ENCODE data around the gene PARP16.
"Not testable (repeated sequence)": the region's sequence is repeated elsewhere in the genome, so short reads cannot be mapped to it uniquely, and the experiment has no call there.

The PARP16 gene

GRCh38 chr15:65231306-65231705 is 55.4 kb downstream of the PARP16 start:
- DNase-seq = no peak

GRCh38 chr15:65226901-65227300 is 59.8 kb downstream of the PARP16 start:
- DNase-seq = not testable (repeated sequence)

GRCh38 chr15:65226221-65226620 is 60.5 kb downstream of the PARP16 start:
- DNase-seq = no peak

GRCh38 chr15:65223996-65224395 is 62.7 kb downstream of the PARP16 start:
- DNase-seq = no peak

GRCh38 chr15:65222891-65223290 is 63.8 kb downstream of the PARP16 start:
- DNase-seq = no peak

- no peak for DNase-seq
Observed at GRCh38 chr15:65221697-65222096, 65.0 kb downstream of the PARP16 start.

GRCh38 chr15:65219137-65219536 is 67.5 kb downstream of the PARP16 start:
- no peak for DNase-seq

- DNase-seq = no peak
Observed at GRCh38 chr15:65217526-65218482, 68.9 kb downstream of the PARP16 start.

- DNase-seq = no peak
Observed at GRCh38 chr15:65215496-65215895, 71.2 kb downstream of the PARP16 start.

GRCh38 chr15:65214010-65214409 is 72.7 kb downstream of the PARP16 start:
- DNase-seq = no peak

- DNase-seq = no peak
Observed at GRCh38 chr15:65213241-65213640, 73.4 kb downstream of the PARP16 start.

- DNase-seq = no peak
Observed at GRCh38 chr15:65212097-65212496, 74.6 kb downstream of the PARP16 start.

- no peak for DNase-seq
Observed at GRCh38 chr15:65211482-65211982, 75.2 kb downstream of the PARP16 start.

GRCh38 chr15:65210770-65211481 is 75.8 kb downstream of the PARP16 start, which contains the start of gene CILP:
CILP (minus strand) TSS chr15:65211473; CDS start chr15:65209755, 1,718 bp downstream.
- DNase-seq = no peak

- DNase-seq = no peak
Observed at GRCh38 chr15:65209701-65210643, 76.7 kb downstream of the PARP16 start.

- DNase-seq = no peak
Observed at GRCh38 chr15:65208647-65209046, 78.0 kb downstream of the PARP16 start.
